HEK293T (cell line): ENCODE data around the gene TRIOBP.

Experiments used
- CTBP1 ChIP-seq: fragments of 450-650 bp; IDR thresholded peaks from 2 replicates; pipeline ENCODE4 v1.6.1; 2016; ENCODE audit warnings: borderline replicate concordance
- FOXA1 ChIP-seq: fragments of 450-650 bp; IDR thresholded peaks from 2 replicates; pipeline ENCODE4 v1.6.1; 2016; ENCODE audit warnings: mild to moderate bottlenecking
- FOXM1 ChIP-seq: fragments of 450-650 bp; IDR thresholded peaks from 2 replicates; pipeline ENCODE4 v1.6.1; 2017; ENCODE audit warnings: mild to moderate bottlenecking, borderline replicate concordance
- ZNF384 ChIP-seq: fragments of 450-650 bp; IDR thresholded peaks from 2 replicates; pipeline ENCODE4 v1.6.1; 2016

GRCh38 chr22:37672206-37672919 lies 24.5 kb upstream of the TRIOBP start:
- TF ChIP-seq FOXA1 = no peak
- TF ChIP-seq FOXM1 = no peak
- no peak for TF ChIP-seq CTBP1
- TF ChIP-seq ZNF384 = no peak
